ENCODE data around the gene CYP2E1.
"Not testable (repeated sequence)": the region's sequence is repeated elsewhere in the genome, so short reads cannot be mapped to it uniquely, and the experiment has no call there.

The CYP2E1 gene

DNA sequence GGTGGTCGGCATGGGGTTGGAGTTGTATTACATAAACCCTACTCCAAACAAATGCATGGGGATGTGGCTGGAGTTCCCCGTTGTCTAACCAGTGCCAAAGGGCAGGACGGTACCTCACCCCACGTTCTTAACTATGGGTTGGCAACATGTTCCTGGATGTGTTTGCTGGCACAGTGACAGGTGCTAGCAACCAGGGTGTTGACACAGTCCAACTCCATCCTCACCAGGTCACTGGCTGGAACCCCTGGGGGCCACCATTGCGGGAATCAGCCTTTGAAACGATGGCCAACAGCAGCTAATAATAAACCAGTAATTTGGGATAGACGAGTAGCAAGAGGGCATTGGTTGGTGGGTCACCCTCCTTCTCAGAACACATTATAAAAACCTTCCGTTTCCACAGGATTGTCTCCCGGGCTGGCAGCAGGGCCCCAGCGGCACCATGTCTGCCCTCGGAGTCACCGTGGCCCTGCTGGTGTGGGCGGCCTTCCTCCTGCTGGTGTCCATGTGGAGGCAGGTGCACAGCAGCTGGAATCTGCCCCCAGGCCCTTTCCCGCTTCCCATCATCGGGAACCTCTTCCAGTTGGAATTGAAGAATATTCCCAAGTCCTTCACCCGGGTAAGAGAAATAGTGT is at the start of gene CYP2E1:
CYP2E1 (plus strand) TSS at position 407 of the 632 bp plus-strand sequence; CDS start at position 440, 33 bp downstream.
- DNase-seq: no peak

DNA sequence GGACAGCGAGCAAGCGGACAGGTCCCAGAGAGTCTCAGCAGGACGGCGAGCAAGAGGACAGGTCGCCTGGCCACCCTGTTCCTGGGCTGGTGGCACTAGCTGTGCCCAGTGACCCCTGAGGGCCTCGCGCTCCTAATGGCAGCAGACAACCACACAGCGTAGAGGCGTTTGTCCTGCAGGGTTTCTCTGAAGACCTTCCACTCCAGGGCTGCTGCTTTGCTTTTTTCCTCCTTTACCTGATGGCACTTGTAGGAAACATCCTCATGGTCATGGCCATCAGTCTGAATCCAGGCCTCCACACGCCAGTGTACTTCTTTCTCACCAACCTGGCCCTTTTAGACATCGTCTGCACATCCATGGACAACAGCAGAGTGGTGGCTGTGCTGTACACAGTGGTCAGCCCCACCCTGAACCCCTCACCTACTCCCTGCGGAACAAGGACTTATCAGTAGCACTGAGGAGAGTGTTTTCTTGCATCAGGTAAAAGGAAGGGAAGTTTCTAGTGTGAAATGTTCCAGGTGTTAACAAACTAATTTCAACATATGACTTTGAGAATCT is 46.0 kb upstream of the CYP2E1 start:
- no peak for DNase-seq

DNA sequence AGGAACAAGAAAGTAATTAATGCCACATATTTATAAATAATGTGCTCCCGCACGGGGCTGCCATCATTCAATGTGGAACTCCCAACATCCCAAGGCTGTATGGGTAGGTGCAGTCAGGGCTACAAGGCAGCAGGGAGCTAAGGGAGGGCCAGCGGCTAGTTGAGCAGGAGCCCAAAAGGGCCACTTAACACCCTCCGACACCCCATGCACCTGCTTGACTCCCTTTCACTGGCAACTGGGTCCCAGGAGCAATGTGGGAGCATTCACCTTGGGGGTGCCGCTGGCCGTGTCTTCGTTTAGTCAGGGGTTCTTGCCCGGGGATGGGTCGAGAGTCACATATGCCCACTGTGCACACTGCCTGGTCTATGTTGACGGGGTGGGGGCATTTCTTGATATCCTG is 45.5 kb upstream of the CYP2E1 start:
- DNase-seq: no peak

DNA sequence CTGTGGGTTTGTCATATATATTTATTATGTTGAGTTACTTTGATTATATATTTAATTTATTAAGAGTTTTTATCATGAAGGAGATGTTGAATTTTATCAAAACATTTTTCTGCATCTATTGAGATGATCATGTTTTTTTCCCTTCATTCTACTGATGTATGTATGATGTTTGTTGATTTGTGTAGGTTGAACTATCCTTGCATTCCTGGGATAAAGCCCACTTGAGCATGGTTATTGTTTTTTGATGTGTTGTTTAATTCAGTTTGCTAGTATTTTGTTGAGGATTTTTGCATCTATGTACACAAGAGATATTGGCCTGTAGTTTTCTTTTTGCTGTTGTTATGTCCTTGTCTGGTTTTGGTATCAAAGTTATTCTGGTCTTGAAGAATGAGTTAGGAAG is 42.3 kb upstream of the CYP2E1 start:
- DNase-seq: no peak

DNA sequence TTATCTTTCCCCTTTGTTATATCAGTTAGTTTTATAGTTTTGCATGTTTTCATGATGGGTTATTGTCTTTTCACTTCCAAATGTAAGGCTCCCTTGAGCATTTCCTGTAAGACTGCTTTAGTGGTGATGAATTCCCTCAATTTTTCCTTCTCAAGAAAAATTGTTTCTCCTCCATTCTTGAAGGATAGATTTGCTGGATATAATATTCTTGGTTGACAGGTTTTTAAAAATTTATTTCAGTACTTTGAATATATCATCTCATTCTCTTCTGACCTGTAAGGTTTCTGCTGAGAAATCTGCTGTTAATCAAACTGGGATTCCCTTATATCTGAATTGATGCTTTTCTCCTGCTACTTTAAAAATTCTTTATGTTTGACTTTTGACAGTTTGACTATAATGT is 40.1 kb upstream of the CYP2E1 start:
- no peak for DNase-seq

DNA sequence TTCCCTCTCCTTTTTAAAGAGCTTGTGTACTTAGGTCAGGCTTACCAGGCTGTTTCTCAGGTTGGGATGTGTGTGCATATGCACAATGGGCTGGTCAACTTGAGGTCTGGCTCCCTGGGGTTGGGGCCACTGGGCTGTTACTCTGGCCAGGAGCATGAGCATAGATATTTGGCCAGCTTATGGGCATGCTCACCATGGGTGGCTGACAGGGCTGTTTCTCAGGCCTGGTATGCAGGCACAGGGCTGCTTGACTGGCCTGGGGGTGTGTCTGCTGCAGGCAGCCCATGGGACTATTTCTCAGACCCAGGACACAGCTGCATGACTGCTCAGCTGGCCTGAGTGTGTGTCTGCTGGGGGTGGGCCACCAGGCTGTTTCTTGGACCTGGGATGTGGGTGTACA is 38.8 kb upstream of the CYP2E1 start:
- no peak for DNase-seq

DNA sequence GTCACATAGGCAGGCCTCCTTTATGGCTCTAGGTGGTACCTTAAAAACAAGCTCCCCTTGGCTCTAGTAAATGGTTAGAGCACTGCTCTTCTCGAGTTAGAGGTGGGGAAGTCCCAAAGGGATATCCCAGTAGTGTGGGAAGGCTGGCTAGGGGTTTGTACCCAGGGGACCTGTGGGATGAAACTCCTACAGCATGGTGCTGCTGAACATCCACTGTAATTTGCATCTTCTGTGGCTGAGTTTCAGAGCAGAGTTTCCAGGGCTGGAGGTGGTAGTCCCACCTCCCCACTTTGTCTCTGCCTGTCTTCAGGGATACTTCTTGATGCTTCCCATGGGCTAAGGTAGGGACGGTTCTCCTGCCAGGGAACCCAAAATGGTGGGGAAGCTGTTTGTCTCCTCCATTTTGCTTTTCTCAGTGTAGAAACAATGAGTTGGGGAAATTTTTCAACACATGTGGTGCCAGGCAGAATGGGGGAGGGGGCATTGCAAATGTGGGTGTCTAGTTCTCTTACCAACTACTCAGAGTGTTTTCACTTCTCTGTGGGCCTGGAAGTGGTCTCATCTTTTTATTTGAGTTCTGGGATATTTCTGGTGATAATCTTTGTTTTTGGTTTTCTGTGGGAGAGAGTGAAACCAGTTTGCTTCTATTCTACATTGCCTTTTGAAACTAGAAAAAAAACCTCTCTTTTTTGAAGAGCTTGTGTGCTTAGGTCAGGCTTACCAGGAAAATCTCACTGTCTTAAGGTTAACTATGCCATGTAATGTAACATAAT is 37.2 kb upstream of the CYP2E1 start:
- DNase-seq: no peak

DNA sequence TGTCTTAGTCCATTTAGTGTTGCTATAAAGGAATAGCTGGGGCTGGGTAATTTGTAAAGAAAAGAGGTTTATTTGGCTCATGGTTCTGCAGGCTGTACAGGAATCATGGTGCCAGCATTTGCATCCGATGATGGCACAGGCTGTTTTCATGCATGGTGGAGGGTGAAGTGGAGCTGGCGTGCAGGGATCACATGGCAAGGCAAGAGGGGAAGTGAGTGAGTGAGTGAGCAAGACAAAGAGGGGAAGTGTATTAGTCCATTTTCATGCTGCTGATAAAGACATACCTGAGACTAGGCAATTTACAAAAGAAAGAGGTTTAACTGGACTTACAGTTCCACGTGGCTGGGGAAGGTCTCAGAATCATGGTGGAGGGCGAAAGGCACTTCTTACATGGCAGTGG is 33.6 kb upstream of the CYP2E1 start:
- not testable (repeated sequence) for DNase-seq

DNA sequence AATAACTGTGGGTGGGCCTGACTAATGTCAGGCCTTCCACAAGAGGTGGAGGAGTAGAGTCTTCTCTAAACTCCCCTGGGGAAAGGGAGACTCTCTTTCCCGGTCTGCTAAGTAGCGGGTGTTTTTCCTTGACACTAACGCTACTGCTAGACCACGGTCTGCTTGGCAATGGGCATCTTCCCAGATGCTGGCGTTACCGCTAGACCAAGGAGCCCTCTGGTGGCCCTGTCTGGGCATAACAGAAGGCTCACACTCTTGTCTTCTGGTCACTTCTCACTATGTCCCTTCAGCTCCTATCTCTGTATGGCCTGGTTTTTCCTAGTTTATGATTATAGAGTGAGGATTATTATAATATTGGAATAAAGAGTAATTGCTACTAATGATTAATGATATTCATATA is 29.8 kb upstream of the CYP2E1 start:
- not testable (repeated sequence) for DNase-seq

DNA sequence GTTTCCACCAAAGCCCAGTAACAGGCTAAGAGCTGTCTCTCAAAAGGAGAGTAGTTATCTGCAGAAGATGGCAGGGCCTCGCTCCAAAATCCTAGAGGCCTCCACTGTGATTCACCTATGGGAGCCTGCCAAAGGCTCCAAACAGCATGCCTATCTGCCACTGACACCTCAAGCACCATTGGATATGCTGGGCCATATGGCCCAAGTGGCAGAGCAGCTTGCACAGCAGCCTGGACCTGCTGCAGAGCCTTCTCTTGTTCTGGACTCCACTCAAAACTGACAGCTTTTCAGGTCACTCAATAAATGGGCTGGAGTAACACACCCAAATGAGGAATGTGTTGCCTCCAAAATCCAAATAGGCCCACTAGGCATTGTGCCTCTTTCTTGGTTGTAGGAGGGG is 28.0 kb upstream of the CYP2E1 start:
- not testable (repeated sequence) for DNase-seq

DNA sequence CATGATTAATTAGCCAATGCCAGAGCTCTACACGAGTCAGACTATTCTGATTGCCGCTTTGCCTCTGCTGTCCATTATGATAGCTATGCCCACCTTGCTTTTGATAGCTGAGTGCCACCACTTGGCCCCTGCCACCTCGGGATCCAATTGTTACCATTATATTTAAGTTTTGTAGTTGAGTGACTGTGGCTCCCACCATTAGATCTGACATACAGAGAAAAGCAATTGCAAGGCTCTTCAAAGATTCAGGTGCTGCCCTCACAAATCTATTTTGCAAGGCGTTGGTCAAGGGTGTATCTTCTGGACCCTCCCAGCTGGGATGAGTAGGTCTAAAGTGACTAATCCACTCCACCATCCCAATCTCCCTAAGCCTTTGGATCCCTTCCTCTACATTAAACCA is 26.3 kb upstream of the CYP2E1 start:
- not testable (repeated sequence) for DNase-seq

DNA sequence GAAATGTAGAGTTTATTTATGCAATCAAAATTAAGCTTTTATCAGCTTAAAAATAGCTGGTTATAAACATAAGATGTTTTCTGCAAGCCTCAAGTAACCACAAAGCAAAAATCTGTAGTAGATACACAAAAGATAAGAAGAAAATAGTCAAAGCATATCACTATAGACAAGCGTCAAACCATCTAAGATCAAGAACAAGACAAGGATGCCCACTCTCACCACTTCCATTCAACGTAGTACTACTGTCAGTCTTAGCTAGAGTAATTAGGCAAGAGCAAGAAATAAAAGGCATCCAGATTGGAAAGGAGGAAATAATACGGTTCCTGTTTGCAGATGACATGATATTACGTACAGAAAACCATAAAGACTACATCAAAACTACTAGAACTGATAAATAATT is 17.5 kb upstream of the CYP2E1 start:
- no peak for DNase-seq

DNA sequence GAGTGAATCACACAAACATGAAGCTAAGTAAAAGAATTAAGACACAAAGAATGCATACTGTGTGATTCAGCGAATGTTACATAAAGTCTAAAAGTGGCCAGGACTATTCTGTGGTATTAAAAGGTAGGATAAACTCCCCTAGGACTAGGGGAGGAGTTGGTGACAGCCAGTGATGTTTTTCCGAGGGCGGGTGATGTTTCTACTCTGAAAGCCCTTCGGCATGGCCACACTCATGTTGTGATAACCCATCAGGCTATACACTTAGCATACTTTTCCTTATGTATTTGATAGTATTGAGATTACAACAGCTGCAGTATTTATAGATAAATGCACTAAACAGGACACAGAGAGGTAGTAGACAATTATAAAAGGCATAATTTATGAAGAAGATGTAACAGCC is 15.8 kb upstream of the CYP2E1 start:
- no peak for DNase-seq

DNA sequence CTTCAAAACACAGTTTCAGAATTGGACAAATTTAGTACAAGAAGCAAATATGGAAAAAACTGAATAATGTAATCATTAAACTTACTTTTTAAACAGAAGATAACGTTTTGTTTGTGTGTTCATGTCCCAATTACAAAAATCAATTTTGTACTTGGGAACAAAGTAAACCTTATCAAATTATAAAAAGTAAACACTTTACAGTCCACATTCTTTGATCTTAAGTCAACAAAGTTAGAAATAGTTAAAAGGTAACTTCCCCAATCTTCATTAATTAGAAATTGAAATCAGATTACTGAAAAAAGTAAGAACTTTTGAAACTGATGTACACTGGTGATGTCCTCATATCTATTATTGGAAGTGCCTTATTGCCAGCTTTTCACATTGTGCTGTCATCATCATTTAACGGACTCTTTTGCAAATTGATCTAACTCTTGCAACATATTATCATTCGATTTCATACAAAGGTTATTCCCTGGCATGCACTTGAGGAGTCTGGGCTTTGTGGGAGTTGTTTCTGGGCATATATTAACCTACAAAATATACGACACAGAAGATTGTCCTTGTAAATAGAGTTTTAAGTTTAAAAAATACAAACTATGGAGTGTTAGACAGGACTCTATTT is 15.1 kb upstream of the CYP2E1 start:
- DNase-seq: no peak

DNA sequence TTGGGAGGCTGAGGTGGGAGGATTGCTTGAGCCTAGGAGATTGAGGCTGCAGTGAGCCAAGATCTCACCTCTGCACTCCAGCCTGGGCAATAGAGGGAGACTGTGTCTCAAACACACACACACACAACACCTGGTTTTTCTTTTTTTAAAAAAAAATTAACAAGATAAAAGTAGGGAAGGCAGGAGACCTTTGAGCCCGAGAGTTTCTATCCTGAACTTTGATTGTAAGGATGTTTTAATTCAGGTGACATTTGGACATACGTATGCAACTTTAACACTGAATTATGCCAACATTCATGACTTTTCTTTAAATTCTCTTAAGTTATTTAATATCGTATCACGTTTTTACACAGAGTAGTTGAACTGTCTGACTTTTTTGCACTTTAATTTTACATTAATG is 11.7 kb upstream of the CYP2E1 start:
- DNase-seq: no peak

DNA sequence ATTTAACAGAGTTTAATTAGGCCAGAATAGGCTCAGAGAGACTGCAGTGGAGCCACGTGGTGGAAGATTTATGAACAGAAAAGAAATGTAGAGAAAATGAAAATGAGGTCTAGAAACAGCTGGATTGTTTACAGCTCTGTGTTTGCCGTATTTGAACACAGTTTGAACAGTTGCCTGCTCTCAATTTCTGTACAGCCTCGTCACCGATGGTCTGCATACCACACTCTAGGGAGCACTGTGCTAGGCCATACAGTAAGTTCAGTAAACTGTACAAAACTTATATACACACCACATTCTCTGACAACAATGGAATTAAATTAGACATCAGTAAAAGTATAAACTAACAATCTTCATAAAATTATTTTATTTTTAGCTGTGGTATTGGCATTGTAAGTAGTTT is 11.1 kb upstream of the CYP2E1 start:
- no peak for DNase-seq

DNA sequence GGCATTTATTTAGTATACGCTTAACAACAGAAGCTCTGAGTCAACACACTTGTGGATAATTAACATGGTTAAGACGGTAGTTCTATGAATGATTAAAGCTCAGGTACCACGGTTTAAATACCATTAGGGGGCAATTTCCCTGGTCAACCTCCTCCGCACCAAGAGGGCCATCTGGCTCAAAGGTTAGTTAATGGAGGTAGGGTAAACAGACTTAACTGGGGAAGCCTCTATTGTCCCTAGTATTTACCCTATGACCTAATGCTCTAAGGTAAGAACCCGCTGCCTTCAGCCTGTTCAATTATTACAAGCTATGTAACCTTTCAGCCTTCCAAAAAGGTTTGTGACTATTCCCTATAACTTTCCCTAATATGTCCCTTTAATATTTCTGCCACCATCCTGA is 8.6 kb upstream of the CYP2E1 start:
- not testable (repeated sequence) for DNase-seq

DNA sequence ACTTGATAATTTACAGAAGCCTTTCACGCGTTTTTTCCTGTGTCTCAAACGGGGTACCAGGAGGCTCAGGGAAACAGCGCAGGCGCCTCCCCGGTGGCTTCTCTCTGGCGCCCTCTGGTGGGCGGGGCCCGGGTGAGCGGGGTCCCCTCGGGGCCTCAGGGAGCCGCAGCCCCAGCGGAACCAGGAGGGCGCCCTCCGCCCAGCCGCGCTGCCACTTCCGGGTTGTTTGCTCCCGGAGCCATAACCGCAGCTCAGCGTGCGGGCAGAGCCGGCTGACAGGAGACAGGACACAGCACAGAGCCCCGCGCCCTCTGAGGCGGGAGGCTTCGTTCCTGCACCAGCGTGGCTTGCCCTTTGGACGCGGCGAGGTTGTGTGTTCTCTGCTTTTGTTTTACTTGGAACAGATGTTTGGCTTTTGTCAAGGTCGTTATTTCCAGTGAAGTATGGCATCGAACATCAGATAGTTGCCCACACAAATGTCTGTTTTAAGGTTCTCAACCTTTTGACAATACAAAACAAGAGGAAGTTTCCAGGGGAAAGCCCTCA is 6.9 kb upstream of the CYP2E1 start:
- DNase-seq: peak; percentile 6

DNA sequence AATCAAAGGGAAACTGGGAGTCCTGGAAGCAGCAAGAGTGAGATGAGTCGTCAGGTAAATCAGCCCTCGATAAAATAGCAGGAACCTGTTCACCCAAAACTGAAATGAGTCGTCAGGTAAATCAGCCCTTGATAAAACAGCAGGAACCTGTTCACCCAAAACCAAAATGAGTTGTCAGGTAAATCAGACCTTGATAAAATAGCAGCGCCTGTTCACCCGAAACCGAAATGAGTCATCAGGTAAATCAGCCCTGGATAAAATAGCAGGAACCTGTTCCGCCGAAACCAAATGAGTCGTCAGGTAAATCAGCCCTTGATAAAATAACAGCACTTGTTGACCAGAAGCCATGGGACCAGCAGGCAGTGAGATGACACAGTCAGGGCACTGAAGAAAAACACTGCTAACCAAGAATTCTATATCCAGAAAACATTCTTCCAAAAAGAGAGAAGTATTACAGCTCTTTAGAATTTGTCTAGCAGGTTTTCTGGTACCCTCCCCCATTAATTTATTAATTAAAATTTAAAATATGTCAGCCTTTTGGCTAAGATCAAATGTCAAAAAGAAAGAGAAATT is 3.4 kb upstream of the CYP2E1 start:
- DNase-seq: no peak

DNA sequence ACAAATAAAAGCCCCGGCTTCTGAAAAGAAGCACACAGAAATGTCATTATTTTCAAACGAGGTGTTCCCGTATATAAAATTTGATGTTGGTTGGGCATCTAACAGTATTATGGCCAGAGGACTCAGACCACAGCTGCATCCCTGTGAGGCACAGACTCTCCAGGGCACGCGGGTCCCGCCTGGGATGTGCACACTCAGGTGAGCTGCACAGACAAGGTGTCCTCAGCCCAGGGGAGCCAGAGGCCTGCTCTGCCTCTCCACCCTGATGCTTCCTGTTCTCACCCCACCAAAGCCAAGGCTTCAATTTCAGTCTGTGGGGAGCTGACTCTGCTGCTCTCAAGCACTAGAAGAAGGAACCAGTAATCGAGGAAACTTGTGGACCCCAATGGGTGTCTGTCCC is 1.7 kb upstream of the CYP2E1 start:
- no peak for DNase-seq

DNA sequence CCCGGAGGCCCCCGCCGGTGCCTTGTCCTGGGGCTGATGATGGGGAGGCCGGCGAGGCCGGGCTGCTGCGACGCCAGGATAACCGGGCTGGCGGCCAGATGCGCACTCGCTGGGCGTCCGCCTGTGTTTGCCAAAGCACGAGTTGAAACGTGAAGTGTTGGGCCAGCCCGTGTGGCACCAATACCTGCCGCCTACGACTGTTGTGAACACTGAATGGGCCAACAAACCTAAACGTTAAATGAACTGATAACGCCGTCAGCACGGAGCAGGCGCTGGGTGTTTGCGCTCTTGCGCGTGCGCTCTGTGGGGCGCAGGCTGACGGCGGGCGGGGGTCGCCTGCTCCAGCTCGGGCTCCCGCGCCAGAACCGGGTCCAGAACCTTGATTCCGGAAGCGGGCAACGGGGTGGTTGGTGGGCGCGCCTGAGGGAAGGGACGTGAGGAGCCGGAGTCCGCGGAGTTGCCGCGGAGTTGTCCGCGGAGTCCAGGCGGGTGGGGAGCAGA is 658 bp downstream of the CYP2E1 start:
- no peak for DNase-seq

DNA sequence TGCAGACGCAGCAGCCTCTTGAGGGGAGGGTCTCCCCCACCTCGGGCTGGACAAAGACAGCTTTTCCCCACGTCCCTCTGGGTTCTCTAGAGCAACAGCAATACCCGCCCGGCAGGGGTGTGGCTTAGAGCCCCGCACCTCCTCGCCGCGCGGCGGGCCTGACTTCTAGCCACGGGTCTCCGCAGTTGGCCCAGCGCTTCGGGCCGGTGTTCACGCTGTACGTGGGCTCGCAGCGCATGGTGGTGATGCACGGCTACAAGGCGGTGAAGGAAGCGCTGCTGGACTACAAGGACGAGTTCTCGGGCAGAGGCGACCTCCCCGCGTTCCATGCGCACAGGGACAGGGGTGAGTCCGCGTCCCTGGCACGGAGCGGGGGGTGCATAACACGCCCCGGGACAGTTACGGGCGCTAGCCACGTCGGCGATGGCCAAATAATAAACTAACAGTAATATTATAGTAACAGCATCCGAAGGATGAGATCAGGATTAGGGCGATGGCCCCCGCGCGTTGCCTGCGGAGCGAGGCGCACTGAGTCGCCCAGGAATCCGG is 1.2 kb downstream of the CYP2E1 start:
- no peak for DNase-seq
